ENCODE data around the gene NEK11.

NEK11 gene

GRCh38 chr3:131114256-131114655 is 87.6 kb downstream of the NEK11 start:
- TF ChIP-seq EZH2 (IDR thresholded peaks at IDR 0.05; ENCODE audit: borderline replicate concordance, low read length) (no peak), CTCF (IDR thresholded peaks at IDR 0.05; ENCODE audit: low read length) (no peak)
- H3K79me2 ChIP-seq (ENCODE audit: insufficient read depth, low read length) = no peaks in the 10 kb centered on the region
- no peaks in the 10 kb centered on the region for H3K9me3 ChIP-seq (ENCODE audit: low read length)
- no peaks in the 10 kb centered on the region for H3K4me1 ChIP-seq (ENCODE audit: insufficient read depth, low read length, severe bottlenecking)
- H3F3A ChIP-seq (ENCODE audit: insufficient read depth, low read length) = no peaks in the 10 kb centered on the region
- H3K9me2 ChIP-seq (ENCODE audit: low read depth, low read length) = no peaks in the 10 kb centered on the region
- H3K27ac ChIP-seq (ENCODE audit: low read depth, low read length, poor library complexity, severe bottlenecking) = no peak overlapping the region
- no peak overlapping the region for H3K9ac ChIP-seq (ENCODE audit: low read length)
- no peaks in the 10 kb centered on the region for H3K36me3 ChIP-seq (ENCODE audit: insufficient read depth, low read length)
- H3K4me2 ChIP-seq (ENCODE audit: low read length) = no peak overlapping the region
- H3K4me3 ChIP-seq (ENCODE audit: low read depth, low read length, poor library complexity, severe bottlenecking) = no peak overlapping the region
- no peak overlapping the region for H2AFZ ChIP-seq (ENCODE audit: low read length)
- no peaks in the 10 kb centered on the region for H3K27me3 ChIP-seq (ENCODE audit: insufficient read depth, low read length)
- no peaks in the 10 kb centered on the region for H4K20me1 ChIP-seq (ENCODE audit: insufficient read depth, low read length)

GRCh38 chr3:131125684-131126083 is 99.0 kb downstream of the NEK11 start:
- H3K9me2 ChIP-seq (ENCODE audit: low read depth, low read length) = no peaks in the 10 kb centered on the region
- no peaks in the 10 kb centered on the region for H3K36me3 ChIP-seq (ENCODE audit: insufficient read depth, low read length)
- H3K4me1 ChIP-seq (ENCODE audit: insufficient read depth, low read length, severe bottlenecking) = no peaks in the 10 kb centered on the region
- TF ChIP-seq CTCF (IDR thresholded peaks at IDR 0.05; ENCODE audit: low read length) (no peak), EZH2 (IDR thresholded peaks at IDR 0.05; ENCODE audit: borderline replicate concordance, low read length) (no peak)
- H3K4me2 ChIP-seq (ENCODE audit: low read length) = no peak overlapping the region
- H3K79me2 ChIP-seq (ENCODE audit: insufficient read depth, low read length) = no peaks in the 10 kb centered on the region
- no peak overlapping the region for H3K27ac ChIP-seq (ENCODE audit: low read depth, low read length, poor library complexity, severe bottlenecking)
- H4K20me1 ChIP-seq (ENCODE audit: insufficient read depth, low read length) = no peaks in the 10 kb centered on the region
- no peak overlapping the region for H3K9ac ChIP-seq (ENCODE audit: low read length)
- H2AFZ ChIP-seq (ENCODE audit: low read length) = no peak overlapping the region
- no peaks in the 10 kb centered on the region for H3F3A ChIP-seq (ENCODE audit: insufficient read depth, low read length)
- no peaks in the 10 kb centered on the region; the same call in 1 of the 2 replicates for H3K27me3 ChIP-seq (ENCODE audit: insufficient read depth, low read length)
- no peak overlapping the region for H3K4me3 ChIP-seq (ENCODE audit: low read depth, low read length, poor library complexity, severe bottlenecking)
- H3K9me3 ChIP-seq (ENCODE audit: low read length) = no peaks in the 10 kb centered on the region

GRCh38 chr3:131140891-131141290 is 114.2 kb downstream of the NEK11 start:
- Histone ChIP-seq H3F3A (ENCODE audit: insufficient read depth, low read length) (no peaks in the 10 kb centered on the region), H2AFZ (ENCODE audit: low read length) (no peak overlapping the region), H4K20me1 (ENCODE audit: insufficient read depth, low read length) (no peaks in the 10 kb centered on the region), H3K4me1 (ENCODE audit: insufficient read depth, low read length, severe bottlenecking) (no peaks in the 10 kb centered on the region), H3K79me2 (ENCODE audit: insufficient read depth, low read length) (no peaks in the 10 kb centered on the region), H3K4me2 (ENCODE audit: low read length) (no peak overlapping the region), H3K9ac (ENCODE audit: low read length) (no peak overlapping the region), H3K27ac (ENCODE audit: low read depth, low read length, poor library complexity, severe bottlenecking) (no peak overlapping the region), H3K9me3 (ENCODE audit: low read length) (no peaks in the 10 kb centered on the region), H3K9me2 (ENCODE audit: low read depth, low read length) (no peaks in the 10 kb centered on the region), H3K4me3 (ENCODE audit: low read depth, low read length, poor library complexity, severe bottlenecking) (no peak overlapping the region), H3K27me3 (ENCODE audit: insufficient read depth, low read length) (no peaks in the 10 kb centered on the region), H3K36me3 (ENCODE audit: insufficient read depth, low read length) (no peaks in the 10 kb centered on the region)
- TF ChIP-seq CTCF (IDR thresholded peaks at IDR 0.05; ENCODE audit: low read length) = no peak
- no peak for TF ChIP-seq EZH2 (IDR thresholded peaks at IDR 0.05; ENCODE audit: borderline replicate concordance, low read length)

Measured in OCI-LY1 (cell line).